ENCODE results near the gene TLN1.

TLN1 gene

GRCh38 chr9:35729700-35730485, 2.1 kb downstream of the TLN1 start:
- ChIA-PET CTCF (interaction anchor here (0.5 to 1.1 kb wide), 8 partner anchors 14 to 1623 kb away, joined by 3 to 5 read pairs (median 4); no protein-coding TSS in a partner anchor), POLR2A (ENCODE audit: low non-redundant PET) (interaction anchor here (0.8 kb wide), 1 partner anchor 69 kb away, joined by 3 read pairs; no protein-coding TSS in a partner anchor)
- TF ChIP-seq CTCF (conservative IDR thresholded peaks at IDR 0.05; ENCODE audit: low read depth): peak; percentile 76
- DNase-seq (ENCODE audit: low spot score): peak; percentile 81
- peak overlapping the region; percentile 50 for H3K27ac ChIP-seq

GRCh38 chr9:35729101-35729500, 2.9 kb downstream of the TLN1 start:
- H3K27ac ChIP-seq: peak overlapping the region; percentile 76; the same call in 1 of the 2 replicates
- no peak for TF ChIP-seq CTCF (conservative IDR thresholded peaks at IDR 0.05; ENCODE audit: low read depth)
- POLR2A ChIA-PET (ENCODE audit: low non-redundant PET): no interaction called here
- CTCF ChIA-PET: interaction anchor here (0.5 to 1.8 kb wide), 7 partner anchors 15 to 1046 kb away, joined by 3 to 8 read pairs (median 5); no protein-coding TSS in a partner anchor
- no peak for DNase-seq (ENCODE audit: low spot score)

GRCh38 chr9:35728041-35728971, 3.7 kb downstream of the TLN1 start:
- ChIA-PET POLR2A (ENCODE audit: low non-redundant PET) (no interaction called here), CTCF (interaction anchor here (0.6 to 1.8 kb wide), 3 partner anchors 29 to 141 kb away, joined by 3 to 8 read pairs (median 4); no protein-coding TSS in a partner anchor)
- peak overlapping the region; percentile 76 for H3K27ac ChIP-seq
- no peak for TF ChIP-seq CTCF (conservative IDR thresholded peaks at IDR 0.05; ENCODE audit: low read depth)
- peak; percentile 68 for DNase-seq (ENCODE audit: low spot score)

GRCh38 chr9:35727676-35728040, 4.3 kb downstream of the TLN1 start:
- H3K27ac ChIP-seq: peak overlapping the region; percentile 76
- CTCF ChIA-PET: interaction anchor here (0.6 to 1.8 kb wide), 2 partner anchors 29 to 32 kb away, joined by 4 to 8 read pairs; no protein-coding TSS in a partner anchor
- DNase-seq (ENCODE audit: low spot score): no peak

GRCh38 chr9:35726931-35727330, 5.1 kb downstream of the TLN1 start:
- peak overlapping the region; percentile 76 for H3K27ac ChIP-seq
- POLR2A ChIA-PET (ENCODE audit: low non-redundant PET): no interaction called here
- TF ChIP-seq CTCF (conservative IDR thresholded peaks at IDR 0.05; ENCODE audit: low read depth): no peak
- CTCF ChIA-PET: interaction anchor here (0.7 to 2.0 kb wide), 2 partner anchors 30 to 197 kb away, joined by 3 to 8 read pairs; no protein-coding TSS in a partner anchor
- no peak for DNase-seq (ENCODE audit: low spot score)

More at GRCh38 chr9:35727676-35728040, 4.3 kb downstream of the TLN1 start:
- POLR2A ChIA-PET (ENCODE audit: low non-redundant PET): no interaction called here
- no peak for TF ChIP-seq CTCF (conservative IDR thresholded peaks at IDR 0.05; ENCODE audit: low read depth)

- DNase-seq (ENCODE audit: low spot score): no peak
- ChIA-PET POLR2A (ENCODE audit: low non-redundant PET) (no interaction called here), CTCF (interaction anchor here (2.0 kb wide), 1 partner anchor 29 kb away, joined by 8 read pairs; no protein-coding TSS in a partner anchor)
- TF ChIP-seq CTCF (conservative IDR thresholded peaks at IDR 0.05; ENCODE audit: low read depth): no peak
- H3K27ac ChIP-seq: no peak overlapping the region
These were observed 6.6 kb downstream of the TLN1 start for GRCh38 chr9:35725362-35725761.

Data from RWPE1 (cell line).